Stimulated activated CD4-positive, alpha-beta T cell treated with anti-CD3 and anti-CD28 coated beads, Interleukin-12 subunit alpha, Interleukin-12 subunit beta, amount 100 ng/mL, for 48 hours (primary cell): ENCODE data around the gene CD300C.
"Not testable (repeated sequence)": the region's sequence is repeated elsewhere in the genome, so short reads cannot be mapped to it uniquely, and the experiment has no call there.

ENCODE experiments used
- DNase-seq, 3 donors: peaks; one replicate each; pipeline ENCODE4 v3.0.0-alpha.2; 2020; ENCODE audit warnings: low read depth in 2 of 3, low spot score in 1 of 3

The CD300C gene

GRCh38 chr17:74532115-74532514 lies 13.8 kb downstream of the CD300C start:
- no peak for DNase-seq

- no peak for DNase-seq
Measured at GRCh38 chr17:74531231-74531761, 14.6 kb downstream of the CD300C start, which contains the start of gene CD300LB. CD300LB (minus strand) TSS chr17:74531475; CDS start chr17:74531350, 125 bp downstream.

- DNase-seq, result no peak
Measured at GRCh38 chr17:74530831-74531150, 15.1 kb downstream of the CD300C start.

- DNase-seq, result no peak
Measured at GRCh38 chr17:74529243-74529642, 16.7 kb downstream of the CD300C start.

GRCh38 chr17:74528491-74529199 lies 17.3 kb downstream of the CD300C start:
- no peak for DNase-seq

GRCh38 chr17:74527756-74528155 lies 18.2 kb downstream of the CD300C start:
- DNase-seq, result no peak

GRCh38 chr17:74527081-74527480 lies 18.8 kb downstream of the CD300C start:
- no peak for DNase-seq

- no peak for DNase-seq
Measured at GRCh38 chr17:74526681-74527080, 19.2 kb downstream of the CD300C start.

GRCh38 chr17:74525781-74526288 lies 20.1 kb downstream of the CD300C start:
- DNase-seq, result no peak

- DNase-seq, result no peak
Measured at GRCh38 chr17:74525465-74525725, 20.5 kb downstream of the CD300C start.

- DNase-seq, result no peak
Measured at GRCh38 chr17:74524653-74525464, 21.1 kb downstream of the CD300C start.

- DNase-seq, result no peak
Measured at GRCh38 chr17:74523308-74523707, 22.6 kb downstream of the CD300C start.

- no peak for DNase-seq
Measured at GRCh38 chr17:74522381-74523105, 23.4 kb downstream of the CD300C start.

- DNase-seq, result no peak
Measured at GRCh38 chr17:74521701-74522201, 24.2 kb downstream of the CD300C start.

- no peak for DNase-seq
Measured at GRCh38 chr17:74520790-74521480, 25.0 kb downstream of the CD300C start.

GRCh38 chr17:74520016-74520434 lies 25.9 kb downstream of the CD300C start:
- DNase-seq, result peak in 1 of 3 donors; percentile 28

GRCh38 chr17:74518413-74518981 lies 27.4 kb downstream of the CD300C start:
- DNase-seq, result not testable (repeated sequence)

GRCh38 chr17:74516561-74517328 lies 29.2 kb downstream of the CD300C start:
- DNase-seq, result no peak

- no peak for DNase-seq
Measured at GRCh38 chr17:74515941-74516340, 30.0 kb downstream of the CD300C start.
